ENCODE data around the gene GPR75.

Gene GPR75

DNA sequence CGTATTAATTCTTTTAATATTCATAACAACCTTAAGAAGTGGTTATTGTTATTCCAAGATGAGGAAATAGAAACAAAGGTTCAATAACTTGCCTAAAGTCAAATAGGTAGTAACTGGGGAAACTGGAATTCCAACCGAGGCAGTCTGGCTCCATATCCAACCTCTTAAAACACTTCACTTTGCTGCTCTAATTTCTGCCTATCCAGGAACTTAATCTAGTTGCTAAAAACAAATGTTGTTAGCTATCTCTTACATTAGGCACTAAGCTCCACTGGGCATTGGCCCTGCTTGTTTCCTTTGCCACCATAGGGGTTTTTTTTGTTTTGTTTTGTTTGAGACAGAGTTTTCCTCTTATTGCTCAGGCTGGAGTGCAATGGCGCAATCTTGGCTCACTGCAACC is 48.2 kb downstream of the GPR75 start:
- TF ChIP-seq, protein P1, sequence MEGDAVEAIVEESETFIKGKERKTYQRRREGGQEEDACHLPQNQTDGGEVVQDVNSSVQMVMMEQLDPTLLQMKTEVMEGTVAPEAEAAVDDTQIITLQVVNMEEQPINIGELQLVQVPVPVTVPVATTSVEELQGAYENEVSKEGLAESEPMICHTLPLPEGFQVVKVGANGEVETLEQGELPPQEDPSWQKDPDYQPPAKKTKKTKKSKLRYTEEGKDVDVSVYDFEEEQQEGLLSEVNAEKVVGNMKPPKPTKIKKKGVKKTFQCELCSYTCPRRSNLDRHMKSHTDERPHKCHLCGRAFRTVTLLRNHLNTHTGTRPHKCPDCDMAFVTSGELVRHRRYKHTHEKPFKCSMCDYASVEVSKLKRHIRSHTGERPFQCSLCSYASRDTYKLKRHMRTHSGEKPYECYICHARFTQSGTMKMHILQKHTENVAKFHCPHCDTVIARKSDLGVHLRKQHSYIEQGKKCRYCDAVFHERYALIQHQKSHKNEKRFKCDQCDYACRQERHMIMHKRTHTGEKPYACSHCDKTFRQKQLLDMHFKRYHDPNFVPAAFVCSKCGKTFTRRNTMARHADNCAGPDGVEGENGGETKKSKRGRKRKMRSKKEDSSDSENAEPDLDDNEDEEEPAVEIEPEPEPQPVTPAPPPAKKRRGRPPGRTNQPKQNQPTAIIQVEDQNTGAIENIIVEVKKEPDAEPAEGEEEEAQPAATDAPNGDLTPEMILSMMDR (IDR thresholded peaks at IDR 0.05; ENCODE audit: low read depth, low read length, missing control alignments) = no peak
- no peak for DNase-seq (ENCODE audit: low read depth)

More for the DNA sequence above, 48.2 kb downstream of the GPR75 start:
- no peak overlapping the region for H3K4me3 ChIP-seq (ENCODE audit: low read depth, low read length)

All from GM12864 (cell line).